Keratinocyte (primary cell): Measurements from ENCODE around the gene PIM3. TPM values are rescaled to one million over a fixed set of nuclear protein-coding genes. Genes with fewer than 3 reads are reported as not detected.

ENCODE experiments used
- DNase-seq: peaks from one replicate; pipeline ENCODE4 v3.0.0-alpha.2; 2011; ENCODE audit warnings: low read depth, missing footprints, low spot score
- FAIRE-seq: peaks from 2 replicates; lab custom pipeline; 2011; peaks lifted over from hg19 to GRCh38; lab: Jason Lieb, UNC
- H2AFZ ChIP-seq: 2 replicates; pipeline ENCODE4 v1.6.0; 2012; ENCODE audit warnings: low read length, control low read depth, inconsistent platforms; ENCODE audit not compliant: control insufficient read depth
- H3K27ac ChIP-seq: 2 replicates; pipeline ENCODE4 v1.5.1; 2011; ENCODE audit warnings: low read length; ENCODE audit not compliant: control insufficient read depth, insufficient read depth
- H3K27me3 ChIP-seq: 3 replicates; pipeline ENCODE4 v1.6.0; 2011; ENCODE audit warnings: low read length; ENCODE audit not compliant: control insufficient read depth, insufficient read depth; ENCODE audit errors: extremely low read depth
- H3K36me3 ChIP-seq, 2 experiments: 2 replicates in 1 of 2; 3 replicates in 1 of 2; pipeline ENCODE4 v1.5.1; 2011; ENCODE audit warnings: low read length in 2 of 2, mild to moderate bottlenecking in 1 of 2; ENCODE audit not compliant: control insufficient read depth in 2 of 2, insufficient read depth in 2 of 2; ENCODE audit errors: extremely low read depth in 1 of 2
- H3K4me1 ChIP-seq: 3 replicates; pipeline ENCODE4 v1.5.1; 2011; ENCODE audit warnings: low read length; ENCODE audit not compliant: control insufficient read depth, insufficient read depth; ENCODE audit errors: extremely low read depth
- H3K4me2 ChIP-seq: 3 replicates; pipeline ENCODE4 v1.6.0; 2011; ENCODE audit warnings: low read depth, low read length; ENCODE audit not compliant: control insufficient read depth, insufficient read depth; ENCODE audit errors: extremely low read depth
- H3K4me3 ChIP-seq, 3 experiments: fragments of 200-600 bp in 1 of 3; sonication (generic) in 1 of 3; 2 replicates in 2 of 3; 3 replicates in 1 of 3; pipeline ENCODE4 v1.5.1; 2011 to 2016; ENCODE audit warnings: low read length in 3 of 3, mild to moderate bottlenecking in 3 of 3, control low read depth in 2 of 3, inconsistent platforms in 1 of 3, low read depth in 1 of 3, mixed read lengths in 1 of 3, mixed run types in 1 of 3, moderate library complexity in 1 of 3; ENCODE audit not compliant: control insufficient read depth in 2 of 3, insufficient read depth in 2 of 3; ENCODE audit errors: extremely low read depth in 1 of 3
- H3K79me2 ChIP-seq: 2 replicates; pipeline ENCODE4 v1.6.0; 2012; ENCODE audit warnings: low read length; ENCODE audit not compliant: control insufficient read depth, insufficient read depth
- H3K9ac ChIP-seq: 3 replicates; pipeline ENCODE4 v1.6.0; 2011; ENCODE audit warnings: low read length; ENCODE audit not compliant: control insufficient read depth, insufficient read depth; ENCODE audit errors: extremely low read depth
- H3K9me1 ChIP-seq: 3 replicates; pipeline ENCODE4 v1.6.0; 2011; ENCODE audit warnings: low read length; ENCODE audit not compliant: control insufficient read depth, insufficient read depth; ENCODE audit errors: extremely low read depth
- H3K9me3 ChIP-seq: 2 replicates; pipeline ENCODE4 v1.5.1; 2012; ENCODE audit warnings: low read depth, low read length; ENCODE audit not compliant: control insufficient read depth
- H4K20me1 ChIP-seq: 3 replicates; pipeline ENCODE4 v1.6.0; 2011; ENCODE audit warnings: low read length; ENCODE audit not compliant: control insufficient read depth, insufficient read depth; ENCODE audit errors: extremely low read depth
- CTCF ChIP-seq, 3 experiments: IDR thresholded peaks in 1 of 3; conservative IDR thresholded peaks in 1 of 3; optimal IDR thresholded peaks in 1 of 3; 2 replicates in 2 of 3; 3 replicates in 1 of 3; pipeline versions ENCODE3 to v1.5.1; 2011; ENCODE audit warnings: low read length in 3 of 3, mild to moderate bottlenecking in 3 of 3, moderate library complexity in 2 of 3, control low read depth in 1 of 3, inconsistent platforms in 1 of 3; ENCODE audit not compliant: insufficient read depth in 2 of 3; ENCODE audit errors: extremely low read depth in 1 of 3
- EZH2 ChIP-seq: IDR thresholded peaks from one replicate; pipeline ENCODE4 v1.6.1; 2012; ENCODE audit warnings: inconsistent platforms, mild to moderate bottlenecking, low read length, moderate library complexity
- dilution Hi-C: fragments of 300-500 bp; cut with MboI; formaldehyde crosslinking; loops from one replicate; pipeline ENCODE4 v1.7.0; 2020; ENCODE audit warnings: low sequenced_read_pairs; ENCODE audit not compliant: extremely low pct_ligation_motif_present
- polyA plus RNA-seq, 5 experiments: library from polyadenylated mRNA; depleted of rRNA in 3 of 5; stranded (reverse) in 3 of 5; stranded (forward) in 1 of 5; unstranded in 1 of 5; fragments of >200 nt; gene quantifications; 1 replicate in 1 of 5; 2 replicates in 3 of 5; 3 replicates in 1 of 5; pipeline versions ENCODE4 v1.2.1 to v1.2.3, GENCODE V29; 2011 to 2012; ENCODE audit warnings: missing spikeins in 2 of 5, low read depth in 1 of 5, low replicate concordance in 1 of 5

PIM3 gene
- polyA plus RNA-seq, 1 donor (not counting 4 experiments of a cell fraction or from before 2014, with no cell fraction given), result 3.4 TPM

GRCh38 chr22:49951986-49952896, 8.3 kb upstream of the PIM3 start:
- Histone ChIP-seq H3K27ac (peak overlapping the region; percentile 69), H3K36me3 (no peaks in the 10 kb centered on the region), H3K9me3 (no peaks in the 10 kb centered on the region), H3K4me2 (peak overlapping the region; percentile 35), H3K79me2 (no peaks in the 10 kb centered on the region), H3K4me3 (no peak overlapping the region), H3K27me3 (no peaks in the 10 kb centered on the region), H2AFZ (peak overlapping the region; percentile 33), H3K9me1 (no peaks in the 10 kb centered on the region), H3K4me1 (peaks cover 31% of the 10 kb centered on the region), H4K20me1 (no peaks in the 10 kb centered on the region), H3K9ac (peak overlapping the region; percentile 72)
- no peak for FAIRE-seq
- TF ChIP-seq EZH2, result no peak
- TF ChIP-seq CTCF (optimal IDR thresholded peaks at IDR 0.05 in 1 of 3, IDR thresholded peaks at IDR 0.05 in 1 of 3, conservative IDR thresholded peaks at IDR 0.05 in 1 of 3; ENCODE audit: extremely low read depth in 1 of 3, insufficient read depth in 2 of 3, low read length in 3 of 3), result no peak
- dilution Hi-C loops, result no loop called here
- no peak for DNase-seq

- Histone ChIP-seq H3K9me1 (no peaks in the 10 kb centered on the region), H3K79me2 (no peaks in the 10 kb centered on the region), H3K9ac (no peak overlapping the region), H3K27ac (no peak overlapping the region), H4K20me1 (no peaks in the 10 kb centered on the region), H3K27me3 (no peaks in the 10 kb centered on the region), H3K4me3 (no peak overlapping the region), H3K36me3 (no peaks in the 10 kb centered on the region), H2AFZ (no peak overlapping the region), H3K9me3 (no peaks in the 10 kb centered on the region), H3K4me2 (no peak overlapping the region), H3K4me1 (peaks cover 31% of the 10 kb centered on the region)
- DNase-seq, result no peak
- TF ChIP-seq CTCF (optimal IDR thresholded peaks at IDR 0.05 in 1 of 3, IDR thresholded peaks at IDR 0.05 in 1 of 3, conservative IDR thresholded peaks at IDR 0.05 in 1 of 3; ENCODE audit: extremely low read depth in 1 of 3, insufficient read depth in 2 of 3, low read length in 3 of 3), result no peak
- TF ChIP-seq EZH2, result no peak
- no peak for FAIRE-seq
- dilution Hi-C loops, result no loop called here
These were observed 7.4 kb upstream of the PIM3 start for GRCh38 chr22:49953027-49953679.
